HCT116 (cell line): Measurements from ENCODE around the gene PDF. TPM values are rescaled to one million over a fixed set of nuclear protein-coding genes. Genes with fewer than 3 reads are reported as not detected.
"Not testable (repeated sequence)": the region's sequence is repeated elsewhere in the genome, so short reads cannot be mapped to it uniquely, and the experiment has no call there.

Experiments used
- ATAC-seq: fragments of 200-7000 bp; cut with Tn5 transposase; 2 replicates; pipeline ENCODE4 v1.9.1; 2020; ENCODE audit warnings: mild to moderate bottlenecking, moderate library complexity
- BruUV-seq: library from RNA; stranded (reverse); fragments of 400-500 nt; replicated peaks from 2 replicates; lab custom pipeline; 2021; lab: Mats Ljungman, UMichigan
- CTCF ChIA-PET: fragments of 300-600 bp; sonication (Branson Sonifier 250); formaldehyde crosslinking; loops from one replicate; lab custom pipeline; 2021; ENCODE audit warnings: antibody characterized with exemption; lab: Charles Lee
- POLR2A ChIA-PET: fragments of 300-600, 350-600 bp; sonication (Branson Sonifier 250); formaldehyde crosslinking; loops from one replicate; lab custom pipeline; 2021; ENCODE audit warnings: antibody characterized with exemption; lab: Charles Lee
- RAD21 ChIA-PET, 2 experiments: fragments of 300-600 bp; sonication (Branson Sonifier 250); formaldehyde crosslinking; loops; one replicate each; lab custom pipeline; 2023; ENCODE audit warnings: low total read pairs in 2 of 2; ENCODE audit not compliant: uncharacterized antibody in 2 of 2, unreplicated experiment in 2 of 2, low non-redundant PET in 1 of 2; lab: Charles Lee
- DNase-seq: peaks from one replicate; pipeline ENCODE4 v3.0.0-alpha.2; 2010; ENCODE audit warnings: low read depth, low spot score
- H2AFZ ChIP-seq: fragments of 200-600 bp; shearing (Covaris generic), sonication (generic); 2 replicates; pipeline ENCODE4 v1.6.1; 2017; ENCODE audit warnings: low read depth, mixed run types, mixed read lengths, antibody characterized with exemption, low read length; ENCODE audit not compliant: poor library complexity, severe bottlenecking
- H3K27ac ChIP-seq: 2 replicates; pipeline ENCODE4 v1.5.1; 2012; ENCODE audit warnings: low read depth, low read length
- H3K27me3 ChIP-seq: fragments of 200-600 bp; sonication (generic); 2 replicates; pipeline ENCODE4 v1.6.1; 2016; ENCODE audit warnings: mixed run types, low read length, mixed read lengths; ENCODE audit not compliant: insufficient read depth
- H3K36me3 ChIP-seq, 2 experiments: fragments of 200-500 bp in 1 of 2; fragments of 200-600 bp in 1 of 2; sonication (Bioruptor generic) in 1 of 2; sonication (generic) in 1 of 2; 2 replicates each; pipeline versions ENCODE4 v1.5.1 to v1.6.1; 2014 to 2016; ENCODE audit warnings: low read length in 2 of 2, inconsistent platforms in 1 of 2, mixed read lengths in 1 of 2, mixed run types in 1 of 2; ENCODE audit not compliant: insufficient read depth in 2 of 2, control insufficient read depth in 1 of 2
- H3K4me1 ChIP-seq, 2 experiments: fragments of 200-600 bp in 1 of 2; sonication (generic) in 1 of 2; 2 replicates each; pipeline versions ENCODE4 v1.5.1 to v1.6.1; 2012 to 2017; ENCODE audit warnings: low read length in 2 of 2, inconsistent platforms in 1 of 2, mild to moderate bottlenecking in 1 of 2, mixed read lengths in 1 of 2, mixed run types in 1 of 2, moderate library complexity in 1 of 2; ENCODE audit not compliant: insufficient read depth in 2 of 2, control insufficient read depth in 1 of 2
- H3K4me2 ChIP-seq: fragments of 200-600 bp; sonication (generic); 2 replicates; pipeline ENCODE4 v1.6.1; 2017; ENCODE audit warnings: mixed run types, low read length, mixed read lengths
- H3K4me3 ChIP-seq, 2 experiments: fragments of 200-600 bp in 1 of 2; sonication (generic) in 1 of 2; replicated peaks in 1 of 2; 2 replicates each; pipeline ENCODE4 v1.5.1; 2011 to 2016; ENCODE audit warnings: low read length in 2 of 2, control low read depth in 1 of 2, low read depth in 1 of 2, mild to moderate bottlenecking in 1 of 2, mixed read lengths in 1 of 2, mixed run types in 1 of 2
- H3K79me2 ChIP-seq: fragments of 200-600 bp; sonication (generic); 2 replicates; pipeline ENCODE4 v1.6.1; 2017; ENCODE audit warnings: mild to moderate bottlenecking, mixed run types, low read length, moderate library complexity, mixed read lengths; ENCODE audit not compliant: insufficient read depth
- H3K9ac ChIP-seq: fragments of 200-600 bp; sonication (generic); 2 replicates; pipeline ENCODE4 v1.6.1; 2016; ENCODE audit warnings: low read length, mixed read lengths
- H3K9me2 ChIP-seq: fragments of 200-600 bp; sonication (generic), shearing (Covaris generic); 2 replicates; pipeline ENCODE4 v1.6.1; 2017; ENCODE audit warnings: mixed run types, mild to moderate bottlenecking, moderate library complexity; ENCODE audit not compliant: insufficient read depth
- H3K9me3 ChIP-seq, 2 experiments: fragments of 200-500 bp in 1 of 2; fragments of 200-600 bp in 1 of 2; sonication (Bioruptor generic) in 1 of 2; sonication (generic) in 1 of 2; 2 replicates each; pipeline ENCODE4 v1.6.1; 2014 to 2017; ENCODE audit warnings: low read length in 2 of 2, mixed read lengths in 2 of 2, inconsistent platforms in 1 of 2, low read depth in 1 of 2, mild to moderate bottlenecking in 1 of 2, mixed run types in 1 of 2, moderate library complexity in 1 of 2; ENCODE audit not compliant: control insufficient read depth in 1 of 2, insufficient read depth in 1 of 2
- H4K20me1 ChIP-seq: fragments of 200-600 bp; sonication (generic), shearing (Covaris generic); 2 replicates; pipeline ENCODE4 v1.6.1; 2017; ENCODE audit warnings: mixed run types, mild to moderate bottlenecking, moderate library complexity; ENCODE audit not compliant: insufficient read depth
- EZH2 ChIP-seq: fragments of 200-600 bp; sonication (generic); IDR thresholded peaks from 2 replicates; pipeline ENCODE4 v1.6.1; 2017; ENCODE audit warnings: antibody characterized with exemption, mixed run types
- JUND ChIP-seq: IDR thresholded peaks from 2 replicates; pipeline ENCODE4 v1.6.1; 2012
- POLR2A ChIP-seq: IDR thresholded peaks from 2 replicates; pipeline ENCODE4 v1.7.0; 2011; ENCODE audit warnings: borderline replicate concordance; ENCODE audit not compliant: insufficient read depth, insufficient read length; ENCODE audit errors: extremely low read depth
- POLR2AphosphoS5 ChIP-seq: IDR thresholded peaks from 2 replicates; pipeline ENCODE4 v1.6.1; 2011; ENCODE audit warnings: mild to moderate bottlenecking, low read depth, low read length, moderate library complexity
- RAD21 ChIP-seq: IDR thresholded peaks from 2 replicates; pipeline ENCODE4 v1.6.1; 2012; ENCODE audit warnings: low read depth, mild to moderate bottlenecking
- SRF ChIP-seq: IDR thresholded peaks from 2 replicates; pipeline ENCODE4 v1.6.1; 2012; ENCODE audit warnings: low read depth
- TCF7L2 ChIP-seq: IDR thresholded peaks from 2 replicates; pipeline ENCODE4 v1.7.0; 2011; ENCODE audit warnings: borderline replicate concordance, inconsistent platforms; ENCODE audit not compliant: insufficient read depth, insufficient read length; ENCODE audit errors: extremely low read depth
- intact Hi-C: fragments of 100-400 bp; cut with micrococcal nuclease; formaldehyde crosslinking; loops from 2 replicates; pipeline ENCODE4 v1.10.0; 2022
- total RNA-seq: library from RNA; stranded (reverse); gene quantifications from one replicate; pipeline ENCODE4 v1.2.1, GENCODE V29; 2021; ENCODE audit not compliant: unreplicated experiment
- TF ChIP-seq, protein P1 (sequence below), 3 experiments: fragments of 200-600 bp in 1 of 3; sonication (generic) in 1 of 3; IDR thresholded peaks in 2 of 3; conservative IDR thresholded peaks in 1 of 3; 2 replicates each; pipeline ENCODE4 v1.5.1; 2012 to 2017; ENCODE audit warnings: low read depth in 2 of 3, low read length in 2 of 3, antibody characterized with exemption in 1 of 3, borderline replicate concordance in 1 of 3, control low read depth in 1 of 3, mild to moderate bottlenecking in 1 of 3, mixed read lengths in 1 of 3, mixed run types in 1 of 3, moderate library complexity in 1 of 3; ENCODE audit not compliant: insufficient read depth in 1 of 3

The PDF gene
- total RNA-seq, 1 experiment from 2014 or later, result 33.9 TPM

DNA sequence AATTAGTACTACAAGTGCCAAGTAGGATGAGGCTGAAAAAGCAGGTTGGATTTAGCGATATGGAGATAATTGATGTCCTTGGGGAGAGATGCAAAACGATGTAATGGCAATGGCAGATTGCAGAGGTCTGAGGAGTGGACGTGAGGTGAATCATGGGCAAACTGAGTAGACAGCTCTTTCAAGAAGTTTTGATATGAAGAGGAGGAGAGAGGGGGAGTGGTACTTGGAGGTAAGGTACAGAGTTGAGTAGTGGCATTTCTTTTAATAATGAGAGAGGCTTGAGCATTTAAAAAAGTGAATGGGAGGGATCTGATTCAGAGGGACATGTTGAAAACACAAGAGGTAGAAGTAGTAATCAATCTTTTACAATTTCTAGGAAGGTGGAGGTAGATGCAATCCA is 37.0 kb downstream of the PDF start:
- POLR2A ChIA-PET, result no interaction called here
- Histone ChIP-seq H4K20me1 (no peaks in the 10 kb centered on the region; the same call in 1 of the 2 replicates), H3K36me3 (no peaks in the 10 kb centered on the region), H3K4me3 (no peak overlapping the region), H3K4me2 (no peak overlapping the region), H3K27ac (no peak overlapping the region), H3K9me2 (no peaks in the 10 kb centered on the region), H2AFZ (no peak overlapping the region), H3K9ac (no peak overlapping the region), H3K79me2 (no peaks in the 10 kb centered on the region), H3K9me3 (no peaks in the 10 kb centered on the region), H3K4me1 (no peaks in the 10 kb centered on the region), H3K27me3 (no peaks in the 10 kb centered on the region)
- CTCF ChIA-PET, result no interaction called here
- ATAC-seq (no peak), DNase-seq (no peak)
- no TSS peak for BruUV-seq
- TF ChIP-seq, protein P1, sequence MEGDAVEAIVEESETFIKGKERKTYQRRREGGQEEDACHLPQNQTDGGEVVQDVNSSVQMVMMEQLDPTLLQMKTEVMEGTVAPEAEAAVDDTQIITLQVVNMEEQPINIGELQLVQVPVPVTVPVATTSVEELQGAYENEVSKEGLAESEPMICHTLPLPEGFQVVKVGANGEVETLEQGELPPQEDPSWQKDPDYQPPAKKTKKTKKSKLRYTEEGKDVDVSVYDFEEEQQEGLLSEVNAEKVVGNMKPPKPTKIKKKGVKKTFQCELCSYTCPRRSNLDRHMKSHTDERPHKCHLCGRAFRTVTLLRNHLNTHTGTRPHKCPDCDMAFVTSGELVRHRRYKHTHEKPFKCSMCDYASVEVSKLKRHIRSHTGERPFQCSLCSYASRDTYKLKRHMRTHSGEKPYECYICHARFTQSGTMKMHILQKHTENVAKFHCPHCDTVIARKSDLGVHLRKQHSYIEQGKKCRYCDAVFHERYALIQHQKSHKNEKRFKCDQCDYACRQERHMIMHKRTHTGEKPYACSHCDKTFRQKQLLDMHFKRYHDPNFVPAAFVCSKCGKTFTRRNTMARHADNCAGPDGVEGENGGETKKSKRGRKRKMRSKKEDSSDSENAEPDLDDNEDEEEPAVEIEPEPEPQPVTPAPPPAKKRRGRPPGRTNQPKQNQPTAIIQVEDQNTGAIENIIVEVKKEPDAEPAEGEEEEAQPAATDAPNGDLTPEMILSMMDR (IDR thresholded peaks at IDR 0.05 in 2 of 3, conservative IDR thresholded peaks at IDR 0.05 in 1 of 3; ENCODE audit: borderline replicate concordance in 1 of 3, insufficient read depth in 1 of 3, low read depth in 2 of 3, low read length in 2 of 3), result no peak
- TF ChIP-seq JUND, result no peak
- TF ChIP-seq POLR2A, result no peak
- TF ChIP-seq RAD21, result no peak
- TF ChIP-seq POLR2AphosphoS5, result no peak
- TF ChIP-seq EZH2, result no peak
- TF ChIP-seq TCF7L2, result no peak
- TF ChIP-seq SRF, result no peak
- intact Hi-C loops, result no loop called here
- RAD21 ChIA-PET, result no interaction called here

DNA sequence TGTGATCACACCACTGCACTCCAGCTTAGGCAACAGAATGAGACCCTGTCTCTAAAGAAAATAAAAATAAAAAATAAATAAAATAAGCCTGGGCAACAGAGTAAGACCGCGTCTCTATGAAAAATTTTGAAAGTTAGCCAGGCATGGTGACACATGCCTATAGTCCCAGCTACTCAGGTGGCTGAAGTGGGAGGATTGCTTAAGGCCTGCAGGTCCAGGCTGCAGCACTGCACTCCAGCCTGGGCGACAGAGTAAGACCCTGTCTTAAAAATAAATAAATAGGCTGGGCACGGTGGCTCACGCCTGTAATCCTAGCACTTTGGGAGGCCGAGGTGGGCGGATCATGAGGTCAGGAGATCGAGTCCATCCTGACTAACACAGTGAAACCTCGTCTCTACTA is 38.7 kb downstream of the PDF start:
- H3K4me2 ChIP-seq, H3K4me1 ChIP-seq, H2AFZ ChIP-seq, H3K9ac ChIP-seq, H3K9me2 ChIP-seq, H3K27ac ChIP-seq, H3K9me3 ChIP-seq, H3K4me3 ChIP-seq, RAD21 ChIA-PET, H3K27me3 ChIP-seq, DNase-seq, CTCF ChIA-PET, POLR2A ChIA-PET, intact Hi-C loops, H4K20me1 ChIP-seq, H3K79me2 ChIP-seq, ATAC-seq, BruUV-seq, H3K36me3 ChIP-seq: not testable (repeated sequence)
